Keratinocyte (primary cell): ENCODE data around the gene AFF4. TPM values are rescaled to one million over a fixed set of nuclear protein-coding genes. Genes with fewer than 3 reads are reported as not detected.

Source experiments
- DNase-seq: peaks from one replicate; pipeline ENCODE4 v3.0.0-alpha.2; 2011; ENCODE audit warnings: low read depth, missing footprints, low spot score
- FAIRE-seq: peaks from 2 replicates; lab custom pipeline; 2011; peaks lifted over from hg19 to GRCh38; lab: Jason Lieb, UNC
- H2AFZ ChIP-seq: 2 replicates; pipeline ENCODE4 v1.6.0; 2012; ENCODE audit warnings: low read length, control low read depth, inconsistent platforms; ENCODE audit not compliant: control insufficient read depth
- H3K27ac ChIP-seq: 2 replicates; pipeline ENCODE4 v1.5.1; 2011; ENCODE audit warnings: low read length; ENCODE audit not compliant: control insufficient read depth, insufficient read depth
- H3K27me3 ChIP-seq: 3 replicates; pipeline ENCODE4 v1.6.0; 2011; ENCODE audit warnings: low read length; ENCODE audit not compliant: control insufficient read depth, insufficient read depth; ENCODE audit errors: extremely low read depth
- H3K36me3 ChIP-seq, 2 experiments: 2 replicates in 1 of 2; 3 replicates in 1 of 2; pipeline ENCODE4 v1.5.1; 2011; ENCODE audit warnings: low read length in 2 of 2, mild to moderate bottlenecking in 1 of 2; ENCODE audit not compliant: control insufficient read depth in 2 of 2, insufficient read depth in 2 of 2; ENCODE audit errors: extremely low read depth in 1 of 2
- H3K4me1 ChIP-seq: 3 replicates; pipeline ENCODE4 v1.5.1; 2011; ENCODE audit warnings: low read length; ENCODE audit not compliant: control insufficient read depth, insufficient read depth; ENCODE audit errors: extremely low read depth
- H3K4me2 ChIP-seq: 3 replicates; pipeline ENCODE4 v1.6.0; 2011; ENCODE audit warnings: low read depth, low read length; ENCODE audit not compliant: control insufficient read depth, insufficient read depth; ENCODE audit errors: extremely low read depth
- H3K4me3 ChIP-seq, 3 experiments: fragments of 200-600 bp in 1 of 3; sonication (generic) in 1 of 3; 2 replicates in 2 of 3; 3 replicates in 1 of 3; pipeline ENCODE4 v1.5.1; 2011 to 2016; ENCODE audit warnings: low read length in 3 of 3, mild to moderate bottlenecking in 3 of 3, control low read depth in 2 of 3, inconsistent platforms in 1 of 3, low read depth in 1 of 3, mixed read lengths in 1 of 3, mixed run types in 1 of 3, moderate library complexity in 1 of 3; ENCODE audit not compliant: control insufficient read depth in 2 of 3, insufficient read depth in 2 of 3; ENCODE audit errors: extremely low read depth in 1 of 3
- H3K79me2 ChIP-seq: 2 replicates; pipeline ENCODE4 v1.6.0; 2012; ENCODE audit warnings: low read length; ENCODE audit not compliant: control insufficient read depth, insufficient read depth
- H3K9ac ChIP-seq: 3 replicates; pipeline ENCODE4 v1.6.0; 2011; ENCODE audit warnings: low read length; ENCODE audit not compliant: control insufficient read depth, insufficient read depth; ENCODE audit errors: extremely low read depth
- H3K9me1 ChIP-seq: 3 replicates; pipeline ENCODE4 v1.6.0; 2011; ENCODE audit warnings: low read length; ENCODE audit not compliant: control insufficient read depth, insufficient read depth; ENCODE audit errors: extremely low read depth
- H3K9me3 ChIP-seq: 2 replicates; pipeline ENCODE4 v1.5.1; 2012; ENCODE audit warnings: low read depth, low read length; ENCODE audit not compliant: control insufficient read depth
- H4K20me1 ChIP-seq: 3 replicates; pipeline ENCODE4 v1.6.0; 2011; ENCODE audit warnings: low read length; ENCODE audit not compliant: control insufficient read depth, insufficient read depth; ENCODE audit errors: extremely low read depth
- EZH2 ChIP-seq: IDR thresholded peaks from one replicate; pipeline ENCODE4 v1.6.1; 2012; ENCODE audit warnings: inconsistent platforms, mild to moderate bottlenecking, low read length, moderate library complexity
- dilution Hi-C: fragments of 300-500 bp; cut with MboI; formaldehyde crosslinking; loops from one replicate; pipeline ENCODE4 v1.7.0; 2020; ENCODE audit warnings: low sequenced_read_pairs; ENCODE audit not compliant: extremely low pct_ligation_motif_present
- polyA plus RNA-seq, 5 experiments: library from polyadenylated mRNA; depleted of rRNA in 3 of 5; stranded (reverse) in 3 of 5; stranded (forward) in 1 of 5; unstranded in 1 of 5; fragments of >200 nt; gene quantifications; 1 replicate in 1 of 5; 2 replicates in 3 of 5; 3 replicates in 1 of 5; pipeline versions ENCODE4 v1.2.1 to v1.2.3, GENCODE V29; 2011 to 2012; ENCODE audit warnings: missing spikeins in 2 of 5, low read depth in 1 of 5, low replicate concordance in 1 of 5
- TF ChIP-seq, protein P1 (sequence below), 3 experiments: IDR thresholded peaks in 1 of 3; conservative IDR thresholded peaks in 1 of 3; optimal IDR thresholded peaks in 1 of 3; 2 replicates in 2 of 3; 3 replicates in 1 of 3; pipeline versions ENCODE3 to v1.5.1; 2011; ENCODE audit warnings: low read length in 3 of 3, mild to moderate bottlenecking in 3 of 3, moderate library complexity in 2 of 3, control low read depth in 1 of 3, inconsistent platforms in 1 of 3; ENCODE audit not compliant: insufficient read depth in 2 of 3; ENCODE audit errors: extremely low read depth in 1 of 3

Gene AFF4
- polyA plus RNA-seq, 1 donor (not counting 4 experiments of a cell fraction or from before 2014, with no cell fraction given), result 51.3 TPM

DNA sequence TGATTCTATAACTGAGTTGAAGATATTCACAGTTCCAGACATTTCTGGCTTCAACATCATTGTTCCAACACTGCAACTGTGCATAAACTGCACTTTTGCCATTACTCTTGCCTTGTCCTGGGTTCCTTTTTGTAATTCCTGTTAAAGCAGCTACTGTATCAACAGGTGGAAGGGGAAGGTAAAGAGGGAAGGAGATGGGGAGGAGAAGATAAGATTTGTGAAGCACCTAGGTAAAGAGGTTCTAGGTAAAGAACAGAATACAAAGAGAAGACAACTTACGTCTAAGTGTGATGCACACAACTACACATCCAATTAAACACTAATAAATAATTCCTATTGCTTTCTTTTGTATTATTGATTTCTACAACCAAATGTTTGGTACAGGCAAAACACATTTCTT, 53.7 kb downstream of the AFF4 start:
- no peak overlapping the region for H3K9ac ChIP-seq
- dilution Hi-C loops, result no loop called here
- H3K4me2 ChIP-seq, result no peak overlapping the region
- no peak overlapping the region for H2AFZ ChIP-seq
- peaks cover 5% of the 10 kb centered on the region for H3K9me1 ChIP-seq
- no peaks in the 10 kb centered on the region for H4K20me1 ChIP-seq
- H3K36me3 ChIP-seq, result peaks cover 2 to 8% of the 10 kb centered on the region in 2 experiments
- TF ChIP-seq EZH2, result no peak
- H3K4me1 ChIP-seq, result no peaks in the 10 kb centered on the region
- H3K9me3 ChIP-seq, result no peaks in the 10 kb centered on the region
- DNase-seq (no peak), FAIRE-seq (no peak)
- H3K27ac ChIP-seq, result no peak overlapping the region
- H3K4me3 ChIP-seq, result no peak overlapping the region
- H3K27me3 ChIP-seq, result no peaks in the 10 kb centered on the region
- H3K79me2 ChIP-seq, result peaks cover 25% of the 10 kb centered on the region

DNA sequence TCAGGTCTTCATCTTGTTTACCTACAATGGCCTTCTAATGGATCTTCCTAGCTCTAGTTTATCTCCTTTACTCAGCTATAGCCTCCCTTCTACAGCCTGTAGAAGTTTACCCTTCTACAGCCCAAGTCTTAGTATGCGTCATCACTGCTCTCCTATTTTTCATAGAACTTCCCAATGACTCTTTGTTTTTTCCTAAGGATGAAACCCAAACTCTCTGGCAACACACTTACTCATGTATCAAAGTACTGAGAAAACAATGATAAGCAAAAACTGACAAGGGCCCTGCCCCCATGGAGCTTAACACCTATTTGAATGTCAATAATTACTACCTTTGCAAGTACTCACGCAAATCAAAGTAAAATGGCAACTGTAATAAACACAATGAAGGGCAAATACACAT, 56.3 kb downstream of the AFF4 start:
- H3K4me3 ChIP-seq, result no peak overlapping the region
- H3K4me1 ChIP-seq, result no peaks in the 10 kb centered on the region
- TF ChIP-seq EZH2, result no peak
- TF ChIP-seq, protein P1, sequence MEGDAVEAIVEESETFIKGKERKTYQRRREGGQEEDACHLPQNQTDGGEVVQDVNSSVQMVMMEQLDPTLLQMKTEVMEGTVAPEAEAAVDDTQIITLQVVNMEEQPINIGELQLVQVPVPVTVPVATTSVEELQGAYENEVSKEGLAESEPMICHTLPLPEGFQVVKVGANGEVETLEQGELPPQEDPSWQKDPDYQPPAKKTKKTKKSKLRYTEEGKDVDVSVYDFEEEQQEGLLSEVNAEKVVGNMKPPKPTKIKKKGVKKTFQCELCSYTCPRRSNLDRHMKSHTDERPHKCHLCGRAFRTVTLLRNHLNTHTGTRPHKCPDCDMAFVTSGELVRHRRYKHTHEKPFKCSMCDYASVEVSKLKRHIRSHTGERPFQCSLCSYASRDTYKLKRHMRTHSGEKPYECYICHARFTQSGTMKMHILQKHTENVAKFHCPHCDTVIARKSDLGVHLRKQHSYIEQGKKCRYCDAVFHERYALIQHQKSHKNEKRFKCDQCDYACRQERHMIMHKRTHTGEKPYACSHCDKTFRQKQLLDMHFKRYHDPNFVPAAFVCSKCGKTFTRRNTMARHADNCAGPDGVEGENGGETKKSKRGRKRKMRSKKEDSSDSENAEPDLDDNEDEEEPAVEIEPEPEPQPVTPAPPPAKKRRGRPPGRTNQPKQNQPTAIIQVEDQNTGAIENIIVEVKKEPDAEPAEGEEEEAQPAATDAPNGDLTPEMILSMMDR (optimal IDR thresholded peaks at IDR 0.05 in 1 of 3, IDR thresholded peaks at IDR 0.05 in 1 of 3, conservative IDR thresholded peaks at IDR 0.05 in 1 of 3; ENCODE audit: extremely low read depth in 1 of 3, insufficient read depth in 2 of 3, low read length in 3 of 3), result no peak
- no peak overlapping the region for H3K9ac ChIP-seq
- dilution Hi-C loops, result no loop called here
- no peak overlapping the region for H2AFZ ChIP-seq
- peaks cover 18% of the 10 kb centered on the region for H3K79me2 ChIP-seq
- H3K27ac ChIP-seq, result no peak overlapping the region
- FAIRE-seq, result no peak
- H3K4me2 ChIP-seq, result no peak overlapping the region
- no peaks in the 10 kb centered on the region for H3K9me3 ChIP-seq
- H3K36me3 ChIP-seq, result peaks cover 0 to 2% of the 10 kb centered on the region in 2 experiments
- H3K27me3 ChIP-seq, result no peaks in the 10 kb centered on the region
- no peak for DNase-seq
- peaks cover 5% of the 10 kb centered on the region for H3K9me1 ChIP-seq
- H4K20me1 ChIP-seq, result no peaks in the 10 kb centered on the region

DNA sequence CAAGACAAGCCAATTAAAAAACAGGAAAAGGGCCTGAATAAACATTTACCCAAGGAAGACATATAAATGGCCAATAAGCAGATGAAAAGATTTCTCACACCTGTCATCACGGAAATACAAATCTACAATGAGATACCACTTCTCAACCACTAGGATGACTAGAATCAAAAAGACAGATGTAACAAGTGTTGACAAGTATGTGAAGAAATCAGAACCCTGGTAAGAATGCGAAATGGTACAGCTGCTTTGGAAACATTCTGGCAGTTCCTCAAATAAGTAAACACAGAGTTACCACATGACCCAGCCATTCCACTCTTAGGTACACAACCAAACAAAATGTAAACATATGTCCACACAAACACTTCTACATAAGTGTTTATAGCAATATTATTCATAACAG, 57.5 kb downstream of the AFF4 start:
- peaks cover 17% of the 10 kb centered on the region for H3K79me2 ChIP-seq
- H3K4me2 ChIP-seq, result no peak overlapping the region
- dilution Hi-C loops, result no loop called here
- no peak overlapping the region for H3K27ac ChIP-seq
- TF ChIP-seq, protein P1 (optimal IDR thresholded peaks at IDR 0.05 in 1 of 3, IDR thresholded peaks at IDR 0.05 in 1 of 3, conservative IDR thresholded peaks at IDR 0.05 in 1 of 3; ENCODE audit: extremely low read depth in 1 of 3, insufficient read depth in 2 of 3, low read length in 3 of 3), result peak in 2 of 3 experiments; percentile 14 to 25
- TF ChIP-seq EZH2, result no peak
- no peak overlapping the region for H3K9ac ChIP-seq
- H3K4me1 ChIP-seq, result no peaks in the 10 kb centered on the region
- FAIRE-seq, result no peak
- no peaks in the 10 kb centered on the region for H4K20me1 ChIP-seq
- H3K9me3 ChIP-seq, result no peaks in the 10 kb centered on the region
- peaks cover 5% of the 10 kb centered on the region for H3K9me1 ChIP-seq
- DNase-seq, result peak; percentile 19
- H3K36me3 ChIP-seq, result peaks cover 0 to 4% of the 10 kb centered on the region in 2 experiments
- no peak overlapping the region for H2AFZ ChIP-seq
- H3K27me3 ChIP-seq, result no peaks in the 10 kb centered on the region
- no peak overlapping the region for H3K4me3 ChIP-seq
